Stimulated activated CD4-positive, alpha-beta T cell treated with anti-CD3 and anti-CD28 coated beads, Interleukin-12 subunit alpha, Interleukin-12 subunit beta, amount 100 ng/mL, for 24 hours (primary cell): ENCODE measurements around the gene CFAP20.
"Not testable (repeated sequence)": the region's sequence is repeated elsewhere in the genome, so short reads cannot be mapped to it uniquely, and the experiment has no call there.

Experiments used
- DNase-seq, 2 experiments: peaks; one replicate each; pipeline ENCODE4 v3.0.0-alpha.2; 2020; ENCODE audit warnings: low read depth in 2 of 2

CFAP20 gene

GRCh38 chr16:58098207-58099096, 30.7 kb downstream of the CFAP20 start:
- DNase-seq: no peak

- DNase-seq: no peak
These were observed 32.9 kb downstream of the CFAP20 start for GRCh38 chr16:58096249-58096648.

GRCh38 chr16:58095575-58095960, 33.6 kb downstream of the CFAP20 start:
- DNase-seq: not testable (repeated sequence)

- no peak for DNase-seq
These were observed 34.2 kb downstream of the CFAP20 start for GRCh38 chr16:58094791-58095574.

GRCh38 chr16:58094026-58094425, 35.2 kb downstream of the CFAP20 start:
- no peak for DNase-seq

- DNase-seq: not testable (repeated sequence)
These were observed 38.8 kb downstream of the CFAP20 start for GRCh38 chr16:58090396-58090795.

- DNase-seq: no peak
These were observed 41.1 kb downstream of the CFAP20 start for GRCh38 chr16:58088091-58088490.

GRCh38 chr16:58087209-58087913, 41.8 kb downstream of the CFAP20 start:
- DNase-seq: no peak

- no peak for DNase-seq
These were observed 42.6 kb downstream of the CFAP20 start for GRCh38 chr16:58086381-58087208.

GRCh38 chr16:58085584-58086251, 43.5 kb downstream of the CFAP20 start:
- no peak for DNase-seq

- DNase-seq: no peak
These were observed 44.0 kb downstream of the CFAP20 start for GRCh38 chr16:58085171-58085570.

GRCh38 chr16:58084635-58085034, 44.5 kb downstream of the CFAP20 start:
- DNase-seq: no peak

- no peak for DNase-seq
These were observed 46.8 kb downstream of the CFAP20 start for GRCh38 chr16:58082381-58082780.

GRCh38 chr16:58080657-58081056, 48.5 kb downstream of the CFAP20 start:
- DNase-seq: not testable (repeated sequence)

- no peak for DNase-seq
These were observed 51.4 kb downstream of the CFAP20 start for GRCh38 chr16:58077796-58078195.

GRCh38 chr16:58076514-58076913, 52.7 kb downstream of the CFAP20 start:
- no peak for DNase-seq

GRCh38 chr16:58074657-58075056, 54.5 kb downstream of the CFAP20 start:
- no peak for DNase-seq

GRCh38 chr16:58073086-58073485, 56.1 kb downstream of the CFAP20 start:
- not testable (repeated sequence) for DNase-seq

GRCh38 chr16:58072134-58072533, 57.0 kb downstream of the CFAP20 start:
- DNase-seq: not testable (repeated sequence)

- DNase-seq: no peak
These were observed 58.6 kb downstream of the CFAP20 start for GRCh38 chr16:58070585-58070984.
